WTC11 (cell line): ENCODE measurements around the gene ZNF407. TPM values are rescaled to one million over a fixed set of nuclear protein-coding genes. Genes with fewer than 3 reads are reported as not detected.

Experiments used
- ATAC-seq: fragments of 200-7000 bp; cut with Tn5 transposase; 2 replicates; pipeline ENCODE4 v1.10.0; 2021; ENCODE audit warnings: mild to moderate bottlenecking, moderate library complexity
- CTCF ChIA-PET: fragments of 300-600 bp; sonication (Branson Sonifier 250); formaldehyde crosslinking; loops from one replicate; lab custom pipeline; 2021; ENCODE audit warnings: antibody characterized with exemption; lab: Charles Lee
- POLR2A ChIA-PET: fragments of 350-600 bp; sonication (Branson Sonifier 250); formaldehyde crosslinking; loops from one replicate; lab custom pipeline; 2021; ENCODE audit warnings: antibody characterized with exemption; lab: Charles Lee
- DNase-seq: peaks from one replicate; pipeline ENCODE4 v3.0.0; 2021; ENCODE audit warnings: low spot score
- H3K27ac Mint-ChIP-seq: 2 replicates; pipeline ENCODE4 v1.8.0; 2021; ENCODE audit warnings: mixed read lengths
- H3K27me3 Mint-ChIP-seq: 2 replicates; pipeline ENCODE4 v1.8.0; 2021; ENCODE audit warnings: low read depth, mild to moderate bottlenecking, moderate library complexity, mixed read lengths
- H3K36me3 Mint-ChIP-seq: 2 replicates; pipeline ENCODE4 v1.8.0; 2021; ENCODE audit warnings: mixed read lengths
- H3K4me1 Mint-ChIP-seq: 2 replicates; pipeline ENCODE4 v1.8.0; 2022; ENCODE audit warnings: mixed read lengths
- H3K4me3 Mint-ChIP-seq: 2 replicates; pipeline ENCODE4 v1.8.0; 2021; ENCODE audit warnings: mild to moderate bottlenecking, moderate library complexity, mixed read lengths
- H3K9me3 Mint-ChIP-seq: 2 replicates; pipeline ENCODE4 v1.8.0; 2021; ENCODE audit warnings: mixed read lengths
- CTCF ChIP-seq: fragments of 200-600 bp; IDR thresholded peaks from 2 replicates; pipeline ENCODE4 v1.8.0; 2022; ENCODE audit warnings: antibody characterized with exemption
- ESRRA ChIP-seq: sonication (generic); formaldehyde crosslinking; IDR thresholded peaks from 2 replicates; pipeline ENCODE4 v1.8.1; 2022; ENCODE audit warnings: mild to moderate bottlenecking, missing genetic modification reagents, borderline replicate concordance
- FOXK1 ChIP-seq: sonication (generic); formaldehyde crosslinking; IDR thresholded peaks from 2 replicates; pipeline ENCODE4 v1.8.0; 2022; ENCODE audit warnings: mild to moderate bottlenecking, moderate library complexity, missing genetic modification reagents
- HMGA2 ChIP-seq: fragments of 250-450 bp; sonication (Bioruptor Pico); IDR thresholded peaks from 2 replicates; pipeline ENCODE4 v1.4.0; 2021; ENCODE audit warnings: mild to moderate bottlenecking, moderate library complexity
- PRDM15 ChIP-seq: sonication (generic); formaldehyde crosslinking; IDR thresholded peaks from 2 replicates; pipeline ENCODE4 v1.8.0; 2022; ENCODE audit warnings: missing genetic modification reagents
- SMAD3 ChIP-seq: sonication (generic); formaldehyde crosslinking; IDR thresholded peaks from 2 replicates; pipeline ENCODE4 v1.8.0; 2022; ENCODE audit warnings: missing genetic modification reagents, mild to moderate bottlenecking, borderline replicate concordance
- SP1 ChIP-seq: sonication (generic); formaldehyde crosslinking; conservative IDR thresholded peaks from 2 replicates; pipeline ENCODE4 v1.8.1; 2022; ENCODE audit warnings: missing genetic modification reagents
- ZMAT4 ChIP-seq: fragments of 250-450 bp; sonication (Bioruptor Pico); IDR thresholded peaks from 2 replicates; pipeline ENCODE4 v1.9.0; 2021; ENCODE audit warnings: mild to moderate bottlenecking
- ZNF121 ChIP-seq: sonication (generic); formaldehyde crosslinking; IDR thresholded peaks from 2 replicates; pipeline ENCODE4 v1.8.0; 2023; ENCODE audit warnings: missing genetic modification reagents
- ZNF263 ChIP-seq: sonication (generic); formaldehyde crosslinking; IDR thresholded peaks from 2 replicates; pipeline ENCODE4 v1.8.1; 2022; ENCODE audit warnings: low read depth, mild to moderate bottlenecking, moderate library complexity, missing genetic modification reagents
- ZNF281 ChIP-seq: sonication (generic); formaldehyde crosslinking; IDR thresholded peaks from 2 replicates; pipeline ENCODE4 v1.8.0; 2023; ENCODE audit warnings: mild to moderate bottlenecking, missing genetic modification reagents
- ZNF671 ChIP-seq: fragments of 250-450 bp; sonication (Bioruptor Pico); IDR thresholded peaks from 2 replicates; pipeline ENCODE4 v1.8.0; 2021; ENCODE audit warnings: mild to moderate bottlenecking
- total RNA-seq: library from RNA; stranded (reverse); gene quantifications from 3 replicates; pipeline ENCODE4 v1.2.3, GENCODE V29; 2021
- TF ChIP-seq, protein P1 (sequence below): sonication (generic); formaldehyde crosslinking; conservative IDR thresholded peaks from 2 replicates; pipeline ENCODE4 v1.8.1; 2022; ENCODE audit warnings: mild to moderate bottlenecking, missing genetic modification reagents
- TF ChIP-seq, protein P2 (sequence below): sonication (generic); formaldehyde crosslinking; conservative IDR thresholded peaks from 2 replicates; pipeline ENCODE4 v1.8.1; 2023; ENCODE audit warnings: mild to moderate bottlenecking, low read depth, missing genetic modification reagents, moderate library complexity
- TF ChIP-seq, protein P3 (sequence below): sonication (generic); formaldehyde crosslinking; IDR thresholded peaks from 2 replicates; pipeline ENCODE4 v1.8.1; 2023; ENCODE audit warnings: mild to moderate bottlenecking, missing genetic modification reagents, moderate library complexity
- TF ChIP-seq, protein P4 (sequence below): sonication (generic); formaldehyde crosslinking; IDR thresholded peaks from 2 replicates; pipeline ENCODE4 v1.8.0; 2023; ENCODE audit warnings: missing genetic modification reagents

ZNF407 gene
- total RNA-seq, 1 experiment from 2014 or later, result 6.5 TPM

DNA sequence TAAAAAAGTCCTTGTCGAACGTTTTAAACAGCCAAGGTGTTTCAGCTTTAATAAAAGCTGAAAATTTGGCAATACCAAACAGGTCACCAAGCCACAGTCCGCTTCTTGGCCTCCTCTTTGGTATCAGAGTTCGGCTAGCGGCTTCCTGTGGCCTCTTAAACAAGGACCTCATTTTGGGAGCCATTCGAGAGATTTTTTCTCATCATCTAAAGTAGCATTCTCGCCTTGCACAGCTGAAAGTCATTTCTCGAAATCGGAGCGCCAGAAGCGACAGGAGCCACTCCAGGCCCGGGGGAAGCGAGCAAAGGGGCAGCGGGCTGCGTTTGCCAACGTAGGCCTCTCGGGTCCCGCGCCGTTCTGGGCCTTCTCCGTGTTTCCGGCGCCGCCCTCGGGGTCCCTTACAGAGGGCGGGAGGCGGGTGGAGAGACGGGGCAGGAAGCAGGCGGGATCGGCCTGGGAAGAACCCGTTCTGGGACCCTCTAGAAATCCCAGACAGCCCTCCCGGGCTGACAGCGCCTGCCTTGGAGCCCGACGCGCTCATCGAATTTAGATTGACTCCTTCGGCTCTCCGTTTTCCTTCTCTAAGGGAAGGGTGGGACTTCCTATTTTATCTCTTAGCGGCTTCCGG, 522 bp upstream of the ZNF407 start (continued):
- TF ChIP-seq, protein P1, sequence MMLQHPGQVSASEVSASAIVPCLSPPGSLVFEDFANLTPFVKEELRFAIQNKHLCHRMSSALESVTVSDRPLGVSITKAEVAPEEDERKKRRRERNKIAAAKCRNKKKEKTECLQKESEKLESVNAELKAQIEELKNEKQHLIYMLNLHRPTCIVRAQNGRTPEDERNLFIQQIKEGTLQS (CRISPR knock-in tag), result no peak
- no peak for TF ChIP-seq ZNF263 (CRISPR knock-in tag)
- TF ChIP-seq SP1 (CRISPR knock-in tag), result no peak
- TF ChIP-seq, protein P2, sequence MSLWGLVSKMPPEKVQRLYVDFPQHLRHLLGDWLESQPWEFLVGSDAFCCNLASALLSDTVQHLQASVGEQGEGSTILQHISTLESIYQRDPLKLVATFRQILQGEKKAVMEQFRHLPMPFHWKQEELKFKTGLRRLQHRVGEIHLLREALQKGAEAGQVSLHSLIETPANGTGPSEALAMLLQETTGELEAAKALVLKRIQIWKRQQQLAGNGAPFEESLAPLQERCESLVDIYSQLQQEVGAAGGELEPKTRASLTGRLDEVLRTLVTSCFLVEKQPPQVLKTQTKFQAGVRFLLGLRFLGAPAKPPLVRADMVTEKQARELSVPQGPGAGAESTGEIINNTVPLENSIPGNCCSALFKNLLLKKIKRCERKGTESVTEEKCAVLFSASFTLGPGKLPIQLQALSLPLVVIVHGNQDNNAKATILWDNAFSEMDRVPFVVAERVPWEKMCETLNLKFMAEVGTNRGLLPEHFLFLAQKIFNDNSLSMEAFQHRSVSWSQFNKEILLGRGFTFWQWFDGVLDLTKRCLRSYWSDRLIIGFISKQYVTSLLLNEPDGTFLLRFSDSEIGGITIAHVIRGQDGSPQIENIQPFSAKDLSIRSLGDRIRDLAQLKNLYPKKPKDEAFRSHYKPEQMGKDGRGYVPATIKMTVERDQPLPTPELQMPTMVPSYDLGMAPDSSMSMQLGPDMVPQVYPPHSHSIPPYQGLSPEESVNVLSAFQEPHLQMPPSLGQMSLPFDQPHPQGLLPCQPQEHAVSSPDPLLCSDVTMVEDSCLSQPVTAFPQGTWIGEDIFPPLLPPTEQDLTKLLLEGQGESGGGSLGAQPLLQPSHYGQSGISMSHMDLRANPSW, result no peak
- no peak for TF ChIP-seq PRDM15 (CRISPR knock-in tag)
- TF ChIP-seq ESRRA (CRISPR knock-in tag), result no peak
- TF ChIP-seq, protein P3, sequence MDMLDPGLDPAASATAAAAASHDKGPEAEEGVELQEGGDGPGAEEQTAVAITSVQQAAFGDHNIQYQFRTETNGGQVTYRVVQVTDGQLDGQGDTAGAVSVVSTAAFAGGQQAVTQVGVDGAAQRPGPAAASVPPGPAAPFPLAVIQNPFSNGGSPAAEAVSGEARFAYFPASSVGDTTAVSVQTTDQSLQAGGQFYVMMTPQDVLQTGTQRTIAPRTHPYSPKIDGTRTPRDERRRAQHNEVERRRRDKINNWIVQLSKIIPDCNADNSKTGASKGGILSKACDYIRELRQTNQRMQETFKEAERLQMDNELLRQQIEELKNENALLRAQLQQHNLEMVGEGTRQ, result no peak

DNA sequence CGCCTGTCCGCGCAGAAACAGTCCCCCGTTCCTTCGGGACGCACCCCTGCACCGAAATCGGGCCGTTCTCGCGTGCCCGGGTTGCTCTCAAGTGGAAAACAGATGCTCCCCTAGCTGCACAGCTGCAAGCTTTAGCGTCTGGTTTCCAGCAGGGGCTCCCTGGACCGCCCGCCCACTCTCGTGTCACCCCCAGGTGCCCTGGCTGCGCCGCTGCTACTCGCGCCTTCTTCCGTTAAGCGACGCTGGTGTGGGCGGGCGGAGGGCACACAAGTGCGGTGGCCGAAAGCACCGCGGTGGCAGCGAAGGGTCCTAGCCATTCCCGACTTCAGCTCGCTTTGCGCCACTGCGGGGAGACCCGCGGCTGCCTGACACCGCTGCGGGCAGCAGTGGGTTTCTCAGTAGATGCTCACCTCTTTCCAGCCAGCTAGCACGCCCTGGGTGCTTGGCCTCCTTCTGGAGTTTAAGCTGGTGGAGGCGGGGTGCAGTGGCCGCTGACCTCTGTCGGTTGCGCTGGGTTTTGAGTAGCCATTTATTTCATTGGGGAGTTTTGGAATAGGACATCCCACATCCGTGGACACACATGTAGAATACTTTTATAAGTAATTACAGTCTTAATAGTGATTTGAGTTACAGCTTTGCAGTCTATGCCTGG, 806 bp downstream of the ZNF407 start:
- no peaks in the 10 kb centered on the region for H3K36me3 Mint-ChIP-seq
- ChIA-PET CTCF (interaction anchor here (1.0 to 1.4 kb wide), 3 partner anchors 9 to 47 kb away, joined by 3 to 6 read pairs (median 5); no protein-coding TSS in a partner anchor), POLR2A (no interaction called here)
- H3K4me1 Mint-ChIP-seq, result peaks cover 24% of the 10 kb centered on the region
- H3K27me3 Mint-ChIP-seq, result no peaks in the 10 kb centered on the region
- DNase-seq (peak; percentile 45), ATAC-seq (peak; percentile 29)
- peak overlapping the region; percentile 94 for H3K27ac Mint-ChIP-seq
- no peaks in the 10 kb centered on the region for H3K9me3 Mint-ChIP-seq
- peak overlapping the region; percentile 95 for H3K4me3 Mint-ChIP-seq
- no peak for TF ChIP-seq ZNF281 (CRISPR knock-in tag)
- no peak for TF ChIP-seq ZNF121 (CRISPR knock-in tag)
- TF ChIP-seq FOXK1, result 0 out of 2 replicates have a peak, but pooled peaks have one; percentile 51
- no peak for TF ChIP-seq SMAD3 (CRISPR knock-in tag)
- TF ChIP-seq ZNF263 (CRISPR knock-in tag), result no peak
- TF ChIP-seq CTCF, result no peak
- TF ChIP-seq, protein P4, sequence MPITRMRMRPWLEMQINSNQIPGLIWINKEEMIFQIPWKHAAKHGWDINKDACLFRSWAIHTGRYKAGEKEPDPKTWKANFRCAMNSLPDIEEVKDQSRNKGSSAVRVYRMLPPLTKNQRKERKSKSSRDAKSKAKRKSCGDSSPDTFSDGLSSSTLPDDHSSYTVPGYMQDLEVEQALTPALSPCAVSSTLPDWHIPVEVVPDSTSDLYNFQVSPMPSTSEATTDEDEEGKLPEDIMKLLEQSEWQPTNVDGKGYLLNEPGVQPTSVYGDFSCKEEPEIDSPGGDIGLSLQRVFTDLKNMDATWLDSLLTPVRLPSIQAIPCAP (CRISPR knock-in tag), result no peak
- no peak for TF ChIP-seq HMGA2 (CRISPR knock-in tag)
- TF ChIP-seq PRDM15 (CRISPR knock-in tag), result no peak
- 0 out of 2 replicates have a peak, but pooled peaks have one; percentile 32 for TF ChIP-seq SP1 (CRISPR knock-in tag)
- TF ChIP-seq ZMAT4 (CRISPR knock-in tag), result no peak
- TF ChIP-seq ZNF671 (CRISPR knock-in tag), result no peak
